ENCODE measurements around the gene GARNL3. TPM values are rescaled to one million over a fixed set of nuclear protein-coding genes. Genes with fewer than 3 reads are reported as not detected.

The GARNL3 gene
- total and polyA plus RNA-seq, 9 donors = 14.2 to 23.0 (median 18.3) TPM

DNA sequence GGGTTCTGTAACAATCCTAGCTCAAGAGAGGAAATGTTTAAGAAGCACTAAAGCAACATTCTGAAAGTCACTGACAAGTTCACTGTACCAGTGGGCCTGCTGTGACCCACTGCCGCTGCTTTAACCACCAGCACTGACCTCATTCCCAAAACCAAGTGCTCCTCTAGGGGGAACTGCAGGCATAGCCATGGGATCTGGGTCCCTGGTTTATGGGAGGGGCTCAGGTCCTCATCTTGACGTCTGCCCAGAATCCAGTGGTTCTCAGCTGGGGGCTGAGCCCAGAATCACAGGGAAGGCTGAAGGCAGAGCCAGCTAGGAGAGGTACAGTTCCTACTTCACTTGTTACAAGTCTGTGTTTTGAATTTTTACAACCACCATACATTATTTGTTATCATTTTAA lies 96.3 kb downstream of the GARNL3 start:
- H3K4me3 ChIP-seq (ENCODE audit: low read length) = no peak overlapping the region
- H3K4me1 ChIP-seq (ENCODE audit: control insufficient read depth, insufficient read depth, low read length) = peaks cover 2% of the 10 kb centered on the region
- no peak overlapping the region for H3K27ac ChIP-seq (ENCODE audit: low read length)
- no peaks in the 10 kb centered on the region for H3K9me3 ChIP-seq (replicated peaks; ENCODE audit: control insufficient read depth, low read depth, low read length)
- DNase-seq = peak; percentile 33
- no CpG with 5 or more reads among the region's 2 CpGs for WGBS (ENCODE audit: insufficient coverage)
- no peaks in the 10 kb centered on the region for H3K27me3 ChIP-seq (ENCODE audit: control insufficient read depth, insufficient read depth, low read length)
- peaks cover 43% of the 10 kb centered on the region for H3K36me3 ChIP-seq (ENCODE audit: control insufficient read depth, insufficient read depth, low read length)

DNA sequence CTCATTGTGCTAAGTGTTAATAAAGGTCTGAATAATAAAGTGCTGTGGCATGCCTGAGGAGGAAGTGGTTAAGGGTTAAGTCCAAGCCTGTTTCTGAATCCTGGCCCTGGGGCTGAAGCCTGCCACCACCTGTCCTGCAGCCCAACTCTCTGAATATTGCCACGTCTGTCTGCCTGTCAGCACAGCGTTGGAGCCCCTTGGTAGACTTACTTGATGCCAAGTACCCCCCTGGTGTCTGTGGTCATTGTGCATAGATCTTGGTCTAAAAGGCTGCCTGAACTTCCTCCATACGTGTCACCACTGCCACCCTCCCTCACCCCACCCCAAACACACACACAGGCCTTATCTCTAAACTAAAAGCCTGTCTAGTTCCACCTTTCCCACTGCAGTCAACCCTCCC lies 97.0 kb downstream of the GARNL3 start:
- peaks cover 38% of the 10 kb centered on the region for H3K36me3 ChIP-seq (ENCODE audit: control insufficient read depth, insufficient read depth, low read length)

DNA sequence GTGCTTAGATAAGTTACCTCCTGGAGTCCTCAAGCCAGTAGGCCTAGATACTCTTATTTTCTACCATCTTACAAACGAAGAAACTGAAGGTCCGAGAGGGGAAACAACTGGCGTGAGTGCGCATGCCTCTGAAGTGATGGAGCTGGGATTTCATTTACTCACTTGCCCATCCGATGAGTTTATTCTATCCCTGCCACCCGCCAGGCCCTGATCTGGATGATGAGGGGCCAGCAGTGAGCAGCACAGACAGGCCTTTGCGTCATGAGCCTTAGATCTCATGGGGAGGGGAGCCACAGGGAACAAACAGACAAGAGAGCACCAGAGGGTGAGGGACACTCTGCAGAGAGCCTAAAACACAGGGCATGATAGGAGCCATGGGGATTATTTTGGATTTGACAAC lies 98.3 kb downstream of the GARNL3 start:
- Histone ChIP-seq H3K9me3 (replicated peaks; ENCODE audit: control insufficient read depth, low read depth, low read length) (no peaks in the 10 kb centered on the region), H3K4me3 (ENCODE audit: low read length) (no peak overlapping the region), H3K36me3 (ENCODE audit: control insufficient read depth, insufficient read depth, low read length) (peaks cover 28% of the 10 kb centered on the region), H3K27ac (ENCODE audit: low read length) (no peak overlapping the region), H3K27me3 (ENCODE audit: control insufficient read depth, insufficient read depth, low read length) (no peaks in the 10 kb centered on the region), H3K4me1 (ENCODE audit: control insufficient read depth, insufficient read depth, low read length) (peaks cover 2% of the 10 kb centered on the region)
- no peak for DNase-seq
- 96% methylated on average over 7 of the region's 7 CpGs for WGBS (ENCODE audit: insufficient coverage)

More for the DNA sequence above, 97.0 kb downstream of the GARNL3 start:
- Histone ChIP-seq H3K9me3 (replicated peaks; ENCODE audit: control insufficient read depth, low read depth, low read length) (no peaks in the 10 kb centered on the region), H3K4me3 (ENCODE audit: low read length) (no peak overlapping the region), H3K27me3 (ENCODE audit: control insufficient read depth, insufficient read depth, low read length) (no peaks in the 10 kb centered on the region), H3K4me1 (ENCODE audit: control insufficient read depth, insufficient read depth, low read length) (peaks cover 2% of the 10 kb centered on the region), H3K27ac (ENCODE audit: low read length) (no peak overlapping the region)
- WGBS (ENCODE audit: insufficient coverage) = 69% methylated on average over 3 of the region's 3 CpGs
- DNase-seq = no peak

DNA sequence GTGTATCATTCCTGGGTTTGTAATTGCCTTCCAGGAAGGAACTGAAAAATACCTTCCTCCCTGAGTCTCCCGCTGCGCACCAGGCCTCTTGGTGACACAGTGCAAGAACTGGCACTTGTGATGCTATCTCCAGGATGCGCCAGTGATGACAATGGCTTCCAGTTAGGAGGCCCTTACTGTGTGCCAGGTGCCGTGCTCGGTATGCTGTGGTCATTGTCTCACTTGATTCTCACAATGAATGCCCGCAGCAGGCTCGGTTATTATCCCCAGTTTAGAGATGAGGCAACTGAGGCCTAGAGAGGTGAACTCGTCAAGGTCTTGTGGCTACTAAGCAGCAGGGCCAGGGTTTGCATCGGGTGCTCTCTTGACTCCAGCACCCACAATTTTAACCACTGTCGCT lies 100.9 kb downstream of the GARNL3 start:
- no peak for DNase-seq
- peaks cover 25% of the 10 kb centered on the region for H3K36me3 ChIP-seq (ENCODE audit: control insufficient read depth, insufficient read depth, low read length)
- WGBS (ENCODE audit: insufficient coverage) = 95% methylated on average over 8 of the region's 10 CpGs
- H3K27ac ChIP-seq (ENCODE audit: low read length) = no peak overlapping the region
- no peaks in the 10 kb centered on the region for H3K9me3 ChIP-seq (replicated peaks; ENCODE audit: control insufficient read depth, low read depth, low read length)
- H3K27me3 ChIP-seq (ENCODE audit: control insufficient read depth, insufficient read depth, low read length) = no peaks in the 10 kb centered on the region
- H3K4me3 ChIP-seq (ENCODE audit: low read length) = no peak overlapping the region
- H3K4me1 ChIP-seq (ENCODE audit: control insufficient read depth, insufficient read depth, low read length) = peaks cover 5% of the 10 kb centered on the region

DNA sequence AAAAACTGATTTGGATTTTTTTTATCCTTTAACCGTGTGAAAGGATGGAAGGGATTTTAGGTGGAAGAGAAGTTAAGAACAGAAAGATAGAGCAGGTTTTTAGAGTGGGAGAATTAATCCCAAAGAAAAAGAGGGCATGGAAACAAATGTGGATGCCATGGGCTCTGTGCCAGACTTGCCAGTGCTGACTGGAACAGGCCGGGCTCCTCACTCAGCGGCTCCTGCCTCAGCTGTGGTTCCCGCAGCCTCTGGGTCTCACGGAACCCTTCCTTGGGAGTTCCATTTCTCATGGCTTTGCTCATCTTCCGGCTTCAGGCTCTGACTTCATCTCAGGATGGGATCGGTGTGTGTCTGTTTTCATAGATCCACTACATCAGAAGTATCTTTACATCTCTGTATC lies 102.0 kb downstream of the GARNL3 start:
- H3K4me1 ChIP-seq (ENCODE audit: control insufficient read depth, insufficient read depth, low read length) = peaks cover 6% of the 10 kb centered on the region
- WGBS (ENCODE audit: insufficient coverage) = 90% methylated on average over 6 of the region's 7 CpGs
- H3K4me3 ChIP-seq (ENCODE audit: low read length) = no peak overlapping the region
- no peaks in the 10 kb centered on the region for H3K9me3 ChIP-seq (replicated peaks; ENCODE audit: control insufficient read depth, low read depth, low read length)
- H3K27ac ChIP-seq (ENCODE audit: low read length) = no peak overlapping the region
- DNase-seq = peak; percentile 10
- no peaks in the 10 kb centered on the region for H3K27me3 ChIP-seq (ENCODE audit: control insufficient read depth, insufficient read depth, low read length)
- peaks cover 25% of the 10 kb centered on the region for H3K36me3 ChIP-seq (ENCODE audit: control insufficient read depth, insufficient read depth, low read length)

DNA sequence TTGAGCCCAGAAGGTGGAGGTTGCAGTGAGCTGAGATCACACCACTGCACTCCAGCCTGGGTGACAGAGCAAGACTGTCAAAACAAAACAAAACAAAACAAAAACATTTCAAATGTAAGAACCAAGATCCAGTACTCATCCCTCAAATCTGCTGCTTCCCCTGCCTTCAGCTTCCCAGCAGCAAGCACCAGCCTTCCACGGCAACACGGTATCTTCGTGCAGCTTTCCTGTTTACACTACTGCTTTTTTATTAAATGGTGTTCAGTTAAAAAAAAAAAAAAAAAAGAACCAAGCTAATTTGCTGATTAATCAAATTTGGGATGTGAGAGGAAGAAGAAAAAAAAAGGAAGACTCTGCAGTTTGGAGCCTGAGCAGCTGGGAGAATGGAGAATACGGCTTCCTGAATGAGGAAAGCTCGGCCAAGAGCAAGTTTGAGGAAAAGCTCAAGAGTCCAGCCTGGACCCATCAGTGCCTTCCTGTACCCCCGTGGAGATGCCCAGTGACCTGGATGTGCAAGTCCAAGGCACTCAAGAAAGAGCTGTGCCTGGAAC lies 104.4 kb downstream of the GARNL3 start:
- Histone ChIP-seq H3K9me3 (replicated peaks; ENCODE audit: control insufficient read depth, low read depth, low read length) (no peaks in the 10 kb centered on the region), H3K4me3 (ENCODE audit: low read length) (no peak overlapping the region), H3K27ac (ENCODE audit: low read length) (no peak overlapping the region), H3K27me3 (ENCODE audit: control insufficient read depth, insufficient read depth, low read length) (no peaks in the 10 kb centered on the region), H3K36me3 (ENCODE audit: control insufficient read depth, insufficient read depth, low read length) (peaks cover 14% of the 10 kb centered on the region), H3K4me1 (ENCODE audit: control insufficient read depth, insufficient read depth, low read length) (peaks cover 6% of the 10 kb centered on the region)
- DNase-seq = peak; percentile 39
- WGBS (ENCODE audit: insufficient coverage) = 62% methylated on average over 2 of the region's 6 CpGs

DNA sequence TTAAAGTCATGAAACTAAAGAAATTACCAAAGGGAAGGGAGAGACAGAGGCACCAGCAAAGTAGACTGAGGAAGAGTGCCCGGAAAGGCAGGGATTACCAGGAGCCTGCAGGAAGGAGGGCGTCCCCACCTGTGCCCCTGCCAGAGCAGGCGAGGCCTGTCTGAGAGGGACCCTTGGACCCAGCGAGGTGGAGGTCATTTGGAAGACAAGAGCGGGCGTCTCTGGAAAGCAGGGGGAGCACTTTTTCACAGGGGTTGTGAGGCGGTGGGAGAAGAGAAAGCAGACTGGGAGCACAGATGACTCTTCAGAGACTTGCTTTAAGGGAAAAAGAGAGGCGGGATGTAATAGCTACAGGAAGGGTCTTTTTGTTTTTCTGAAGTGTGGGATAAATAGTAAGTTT lies 104.9 kb downstream of the GARNL3 start:
- Histone ChIP-seq H3K36me3 (ENCODE audit: control insufficient read depth, insufficient read depth, low read length) (peaks cover 12% of the 10 kb centered on the region), H3K4me1 (ENCODE audit: control insufficient read depth, insufficient read depth, low read length) (peaks cover 6% of the 10 kb centered on the region), H3K4me3 (ENCODE audit: low read length) (no peak overlapping the region), H3K9me3 (replicated peaks; ENCODE audit: control insufficient read depth, low read depth, low read length) (no peaks in the 10 kb centered on the region), H3K27me3 (ENCODE audit: control insufficient read depth, insufficient read depth, low read length) (no peaks in the 10 kb centered on the region), H3K27ac (ENCODE audit: low read length) (no peak overlapping the region)
- no peak for DNase-seq
- 69% methylated on average over 8 of the region's 8 CpGs for WGBS (ENCODE audit: insufficient coverage)

DNA sequence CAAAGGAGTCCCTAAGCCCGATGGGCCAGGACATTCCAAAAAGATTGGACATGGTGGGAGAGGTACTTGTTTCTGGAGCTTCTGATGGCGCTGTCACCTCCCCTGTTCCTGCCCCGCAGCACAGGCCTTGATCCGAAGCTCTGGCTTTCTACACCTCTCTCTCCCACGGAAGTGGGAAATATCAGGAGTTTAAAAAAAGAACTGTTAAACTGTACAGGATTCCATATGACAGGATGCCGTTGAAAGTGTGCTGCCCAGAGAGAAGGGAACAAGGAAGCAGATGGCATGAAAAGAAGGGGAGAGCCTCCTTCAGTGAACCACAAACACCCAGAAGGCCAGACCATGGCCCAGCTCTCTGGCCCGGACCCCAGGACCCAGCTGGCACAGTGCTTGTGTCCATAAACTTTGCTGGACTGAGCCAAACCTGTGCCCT lies 105.6 kb downstream of the GARNL3 start:
- H3K36me3 ChIP-seq (ENCODE audit: control insufficient read depth, insufficient read depth, low read length) = peaks cover 10% of the 10 kb centered on the region
- no peaks in the 10 kb centered on the region for H3K9me3 ChIP-seq (replicated peaks; ENCODE audit: control insufficient read depth, low read depth, low read length)
- no peaks in the 10 kb centered on the region for H3K27me3 ChIP-seq (ENCODE audit: control insufficient read depth, insufficient read depth, low read length)
- peak overlapping the region; percentile 29 for H3K27ac ChIP-seq (ENCODE audit: low read length)
- H3K4me1 ChIP-seq (ENCODE audit: control insufficient read depth, insufficient read depth, low read length) = peaks cover 6% of the 10 kb centered on the region
- WGBS (ENCODE audit: insufficient coverage) = 38% methylated on average over 2 of the region's 7 CpGs
- DNase-seq = peak; percentile 25
- no peak overlapping the region for H3K4me3 ChIP-seq (ENCODE audit: low read length)

DNA sequence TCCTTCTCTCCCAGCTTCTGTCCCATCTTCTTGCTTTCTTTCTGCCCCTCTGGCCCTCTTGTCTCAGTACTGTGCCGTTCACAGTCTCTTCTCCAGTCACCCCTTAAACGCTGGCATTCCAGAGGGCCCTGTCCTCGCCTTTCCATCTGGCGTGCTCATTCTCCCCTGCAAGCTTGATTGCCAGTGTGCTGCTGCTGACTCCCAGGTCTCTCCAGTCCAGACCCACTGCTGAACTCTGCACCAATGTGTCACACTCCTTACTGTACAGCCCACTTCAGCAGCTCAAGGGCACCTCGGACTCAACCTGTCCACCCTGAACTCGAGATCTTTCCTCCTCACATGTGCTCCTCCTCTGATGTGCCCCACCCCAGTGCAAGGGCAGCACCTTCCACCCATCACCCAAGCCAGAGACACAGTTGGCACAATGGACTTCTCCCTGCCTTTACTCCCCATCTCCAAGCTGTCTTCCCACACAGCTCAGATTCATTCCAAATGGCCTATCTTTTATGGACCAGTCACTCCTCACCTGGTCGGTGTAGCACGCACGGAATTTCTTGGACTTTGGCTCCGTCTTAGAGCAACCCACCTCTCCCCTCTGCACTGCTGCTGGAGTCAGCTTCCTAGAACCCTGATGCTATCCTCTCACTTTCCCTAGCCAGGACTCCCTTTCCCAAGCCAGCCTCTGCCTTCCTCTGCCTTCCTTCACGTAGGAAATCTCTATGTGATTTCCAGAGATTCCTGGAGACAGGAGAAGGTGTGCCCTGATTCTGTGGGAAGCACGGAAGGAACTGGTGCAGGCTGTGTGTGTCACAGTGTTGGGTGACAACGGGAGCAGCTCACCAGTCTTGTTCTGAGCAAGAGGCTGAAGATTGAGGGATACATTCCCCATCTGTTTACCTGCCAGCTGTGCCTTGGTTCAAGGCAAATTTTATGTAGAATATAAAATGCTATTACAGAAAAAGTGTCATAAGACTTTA lies 106.4 kb downstream of the GARNL3 start:
- H3K4me1 ChIP-seq (ENCODE audit: control insufficient read depth, insufficient read depth, low read length) = peaks cover 6% of the 10 kb centered on the region
- DNase-seq = no peak
- peaks cover 7% of the 10 kb centered on the region for H3K36me3 ChIP-seq (ENCODE audit: control insufficient read depth, insufficient read depth, low read length)
- H3K27me3 ChIP-seq (ENCODE audit: control insufficient read depth, insufficient read depth, low read length) = no peaks in the 10 kb centered on the region
- WGBS (ENCODE audit: insufficient coverage) = 86% methylated on average over 10 of the region's 13 CpGs
- H3K27ac ChIP-seq (ENCODE audit: low read length) = peak overlapping the region; percentile 29
- H3K4me3 ChIP-seq (ENCODE audit: low read length) = no peak overlapping the region
- no peaks in the 10 kb centered on the region for H3K9me3 ChIP-seq (replicated peaks; ENCODE audit: control insufficient read depth, low read depth, low read length)

DNA sequence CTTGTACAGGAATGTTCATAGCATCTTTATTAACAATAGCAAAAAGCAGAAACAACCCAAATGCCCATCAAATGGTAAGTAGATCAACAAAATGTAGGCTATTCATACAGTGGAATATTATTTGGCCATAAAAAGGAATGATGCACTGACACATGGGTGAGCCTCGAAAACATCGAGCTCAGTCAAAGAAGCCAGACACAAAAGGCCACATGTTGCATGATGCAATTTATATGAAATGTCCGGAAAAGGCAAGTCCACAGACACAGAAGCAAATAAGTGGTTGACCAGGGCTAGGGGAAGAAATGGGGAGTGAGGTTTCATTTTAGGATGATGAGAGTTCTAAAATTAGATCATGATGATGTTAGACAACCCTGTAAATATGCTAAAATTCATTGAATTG lies 115.9 kb downstream of the GARNL3 start:
- H3K9me3 ChIP-seq (replicated peaks; ENCODE audit: control insufficient read depth, low read depth, low read length) = no peaks in the 10 kb centered on the region
- H3K27ac ChIP-seq (ENCODE audit: low read length) = no peak overlapping the region
- H3K27me3 ChIP-seq (ENCODE audit: control insufficient read depth, insufficient read depth, low read length) = no peaks in the 10 kb centered on the region
- H3K4me1 ChIP-seq (ENCODE audit: control insufficient read depth, insufficient read depth, low read length) = no peaks in the 10 kb centered on the region
- no peaks in the 10 kb centered on the region for H3K36me3 ChIP-seq (ENCODE audit: control insufficient read depth, insufficient read depth, low read length)
- 100% methylated on average over 3 of the region's 3 CpGs for WGBS (ENCODE audit: insufficient coverage)
- H3K4me3 ChIP-seq (ENCODE audit: low read length) = no peak overlapping the region
- DNase-seq = no peak
